ENCODE results near the gene ABI3BP. TPM values are rescaled to one million over a fixed set of nuclear protein-coding genes. Genes with fewer than 3 reads are reported as not detected.

Gene ABI3BP
- total and polyA plus RNA-seq, 10 of the 15 experiments (the other 5 are each of a cell fraction or from before 2014, with no cell fraction given) = 0.03 to 0.42 (median 0.11) TPM; not detected in 4

- intact Hi-C loops (cut with micrococcal nuclease; ENCODE audit: unreplicated experiment) (no loop called here), in situ Hi-C loops (cut with MboI) (no loop called here)
- Histone ChIP-seq H3K4me2 (ENCODE audit: control insufficient read depth, insufficient read depth) (no peak overlapping the region), H3K79me2 (ENCODE audit: control insufficient read depth, insufficient read depth, low read length) (no peaks in the 10 kb centered on the region), H3K27ac (ENCODE audit: control insufficient read depth, insufficient read depth) (no peak overlapping the region), H3K4me1 (ENCODE audit: control insufficient read depth, insufficient read depth, low read length) (no peaks in the 10 kb centered on the region), H4K20me1 (ENCODE audit: control insufficient read depth, insufficient read depth) (no peaks in the 10 kb centered on the region), H2AFZ (ENCODE audit: control insufficient read depth, low read depth, low read length) (no peak overlapping the region), H3K4me3 (no peak overlapping the region), H3K27me3 (replicated peaks in 1 of 2; ENCODE audit: control insufficient read depth in 2 of 2, insufficient read depth in 2 of 2, low read length in 1 of 2) (no peaks in the 10 kb centered on the region), H3K36me3 (ENCODE audit: control insufficient read depth in 2 of 2, insufficient read depth in 2 of 2, low read length in 1 of 2) (no peaks in the 10 kb centered on the region), H3K9ac (ENCODE audit: control insufficient read depth, insufficient read depth, low read length) (no peak overlapping the region), H3K9me3 (replicated peaks; ENCODE audit: control insufficient read depth, insufficient read depth, low read length) (no peaks in the 10 kb centered on the region)
- no peak for DNase-seq (ENCODE audit: low read depth, low spot score)
- CTCF ChIA-PET = no interaction called here
- RAD21 ChIA-PET (ENCODE audit: unreplicated experiment) = no interaction called here
- WGBS (ENCODE audit: insufficient coverage, insufficient replicate concordance, low lambda C conversion rate, missing lambda C conversion rate) = 53% methylated on average over 5 of the region's 5 CpGs
- no peak for ATAC-seq
- POLR2A ChIA-PET = no interaction called here
- SMC1A ChIA-PET (ENCODE audit: uncharacterized antibody, unreplicated experiment) = no interaction called here
- no TSS peak for BruUV-seq (replicated peaks)
- TF ChIP-seq NR2C1 (IDR thresholded peaks at IDR 0.05) (no peak), HDGF (IDR thresholded peaks at IDR 0.05) (no peak), MYB (IDR thresholded peaks at IDR 0.05; ENCODE audit: borderline replicate concordance, low read depth, low read length) (no peak), PML (IDR thresholded peaks at IDR 0.05; ENCODE audit: low read length) (no peak), POLR2AphosphoS5 (IDR thresholded peaks at IDR 0.05; ENCODE audit: low read length) (no peak), JUNB (IDR thresholded peaks at IDR 0.05) (no peak), ESRRA (IDR thresholded peaks at IDR 0.05; ENCODE audit: low read length) (no peak), PBX3 (IDR thresholded peaks at IDR 0.05; ENCODE audit: insufficient replicate concordance, low read depth, low read length) (no peak), NFIC (IDR thresholded peaks at IDR 0.05; ENCODE audit: low read depth, low read length) (no peak)
- TF ChIP-seq, protein P1, sequence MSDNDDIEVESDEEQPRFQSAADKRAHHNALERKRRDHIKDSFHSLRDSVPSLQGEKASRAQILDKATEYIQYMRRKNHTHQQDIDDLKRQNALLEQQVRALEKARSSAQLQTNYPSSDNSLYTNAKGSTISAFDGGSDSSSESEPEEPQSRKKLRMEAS (IDR thresholded peaks at IDR 0.05; ENCODE audit: low read depth, low read length) = no peak
- FAIRE-seq = no peak
Measured at GRCh38 chr3:101037613-101038012, 44.4 kb upstream of the ABI3BP start.
